ENCODE results near the gene HDGF. TPM values are rescaled to one million over a fixed set of nuclear protein-coding genes. Genes with fewer than 3 reads are reported as not detected.

HDGF gene
- total and polyA plus RNA-seq, 4 donors: 41.7 to 148 (median 119) TPM

DNA sequence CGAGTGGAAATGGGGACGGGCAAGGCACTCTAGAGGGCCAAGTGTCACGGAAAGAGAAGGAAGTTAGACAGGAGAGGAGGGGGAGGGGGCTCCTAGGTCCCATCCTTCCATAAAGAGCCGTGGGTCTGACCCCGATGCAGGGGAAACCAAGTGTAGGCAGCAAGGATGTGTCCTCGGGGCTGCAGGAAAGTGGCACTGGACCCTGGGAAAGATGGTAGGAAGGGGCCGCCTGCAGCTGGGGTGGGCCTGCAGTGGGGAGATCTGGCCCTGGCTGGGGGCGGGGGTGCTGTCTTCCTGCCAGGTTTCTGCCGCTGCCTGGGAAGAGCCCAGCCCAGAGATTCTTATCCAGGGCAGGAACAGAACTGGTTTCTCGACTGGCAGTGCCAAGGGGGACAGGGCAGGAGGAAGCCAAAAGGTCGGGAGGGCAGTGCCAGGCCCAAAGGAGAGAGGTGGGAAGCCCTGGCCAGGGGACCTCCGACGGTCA lies 59.0 kb downstream of the HDGF start:
- no peak overlapping the region for H3K9ac ChIP-seq (ENCODE audit: low read depth in 1 of 2, low read length in 2 of 2)
- H3K27me3 ChIP-seq (ENCODE audit: control insufficient read depth in 4 of 4, insufficient read depth in 4 of 4, low read length in 3 of 4): peaks cover 0 to 2% (median under 1%) of the 10 kb centered on the region in 4 donors
- no peak overlapping the region for H3K27ac ChIP-seq (ENCODE audit: low read depth in 1 of 2, low read length in 2 of 2)
- no peak overlapping the region for H3K4me3 ChIP-seq (ENCODE audit: low read depth in 1 of 3, low read length in 3 of 3)
- TF ChIP-seq MAX (IDR thresholded peaks at IDR 0.05) (no peak), HNF4G (IDR thresholded peaks at IDR 0.05) (no peak), SP1 (IDR thresholded peaks at IDR 0.05) (no peak), JUND (IDR thresholded peaks at IDR 0.05) (no peak), FOXA2 (IDR thresholded peaks at IDR 0.05) (no peak), TAF1 (conservative IDR thresholded peaks at IDR 0.05) (no peak), RXRA (IDR thresholded peaks at IDR 0.05) (no peak), GABPA (IDR thresholded peaks at IDR 0.05 in 1 of 2, conservative IDR thresholded peaks at IDR 0.05 in 1 of 2) (no peak), NR2F2 (IDR thresholded peaks at IDR 0.05) (no peak)
- TF ChIP-seq, protein P1, sequence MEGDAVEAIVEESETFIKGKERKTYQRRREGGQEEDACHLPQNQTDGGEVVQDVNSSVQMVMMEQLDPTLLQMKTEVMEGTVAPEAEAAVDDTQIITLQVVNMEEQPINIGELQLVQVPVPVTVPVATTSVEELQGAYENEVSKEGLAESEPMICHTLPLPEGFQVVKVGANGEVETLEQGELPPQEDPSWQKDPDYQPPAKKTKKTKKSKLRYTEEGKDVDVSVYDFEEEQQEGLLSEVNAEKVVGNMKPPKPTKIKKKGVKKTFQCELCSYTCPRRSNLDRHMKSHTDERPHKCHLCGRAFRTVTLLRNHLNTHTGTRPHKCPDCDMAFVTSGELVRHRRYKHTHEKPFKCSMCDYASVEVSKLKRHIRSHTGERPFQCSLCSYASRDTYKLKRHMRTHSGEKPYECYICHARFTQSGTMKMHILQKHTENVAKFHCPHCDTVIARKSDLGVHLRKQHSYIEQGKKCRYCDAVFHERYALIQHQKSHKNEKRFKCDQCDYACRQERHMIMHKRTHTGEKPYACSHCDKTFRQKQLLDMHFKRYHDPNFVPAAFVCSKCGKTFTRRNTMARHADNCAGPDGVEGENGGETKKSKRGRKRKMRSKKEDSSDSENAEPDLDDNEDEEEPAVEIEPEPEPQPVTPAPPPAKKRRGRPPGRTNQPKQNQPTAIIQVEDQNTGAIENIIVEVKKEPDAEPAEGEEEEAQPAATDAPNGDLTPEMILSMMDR (IDR thresholded peaks at IDR 0.05; ENCODE audit: low read depth, low read length, missing input control): no peak
- TF ChIP-seq, protein P2, sequence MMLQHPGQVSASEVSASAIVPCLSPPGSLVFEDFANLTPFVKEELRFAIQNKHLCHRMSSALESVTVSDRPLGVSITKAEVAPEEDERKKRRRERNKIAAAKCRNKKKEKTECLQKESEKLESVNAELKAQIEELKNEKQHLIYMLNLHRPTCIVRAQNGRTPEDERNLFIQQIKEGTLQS (IDR thresholded peaks at IDR 0.05): no peak
- no peaks in the 10 kb centered on the region for H3K36me3 ChIP-seq (ENCODE audit: control insufficient read depth in 4 of 4, insufficient read depth in 3 of 4, low read depth in 1 of 4, low read length in 3 of 4)
- H3K9me3 ChIP-seq (ENCODE audit: control insufficient read depth in 4 of 4, low read length in 3 of 4): no peaks in the 10 kb centered on the region
- DNase-seq (ENCODE audit: low spot score): no peak
- peaks cover 0 to 5% (median 3%) of the 10 kb centered on the region in 4 donors for H3K4me1 ChIP-seq (ENCODE audit: control insufficient read depth in 4 of 4, insufficient read depth in 4 of 4, low read length in 3 of 4)
- 12% methylated on average over 13 of the region's 13 CpGs for WGBS

Other genes with a start within 250 kb of the HDGF start
- 1 to 10 TPM in 1 of 2 donors, under 1 TPM in 1; under 0.01 to 8.5 TPM for gene IQGAP3, start 179.1 kb downstream of the HDGF start, total RNA-seq
- under 1 TPM; 0.11 to 0.75 TPM for gene IQGAP3, start 179.1 kb downstream of the HDGF start, polyA plus RNA-seq
- gene TTC24, start 172.0 kb downstream of the HDGF start, total RNA-seq: under 1 TPM; 0.08 to 0.14 TPM
- gene TTC24, start 172.0 kb downstream of the HDGF start, polyA plus RNA-seq: under 1 TPM in 1 of 2 donors, not detected in 1; 0.10 TPM
- gene NAXE, start 159.9 kb downstream of the HDGF start, total RNA-seq: 10 to 100 TPM; 20.6 to 35.0 TPM
- gene NAXE, start 159.9 kb downstream of the HDGF start, polyA plus RNA-seq: 10 to 100 TPM; 58.9 to 73.8 TPM
- gene GPATCH4, start 150.2 kb downstream of the HDGF start, total RNA-seq: 10 to 100 TPM in 1 of 2 donors, 1 to 10 TPM in 1; 7.6 to 18.7 TPM
- 10 to 100 TPM; 13.8 to 23.6 TPM for gene GPATCH4, start 150.2 kb downstream of the HDGF start, polyA plus RNA-seq
- under 1 TPM in 1 of 2 donors, not detected in 1; 0.08 TPM for gene HAPLN2, start 132.3 kb downstream of the HDGF start, total RNA-seq
- under 1 TPM in 1 of 2 donors, not detected in 1; 0.03 TPM for gene HAPLN2, start 132.3 kb downstream of the HDGF start, polyA plus RNA-seq
- gene BCAN, start 109.6 kb downstream of the HDGF start, total RNA-seq: not detected
- gene BCAN, start 109.6 kb downstream of the HDGF start, polyA plus RNA-seq: under 1 TPM in 1 of 2 donors, not detected in 1; 0.02 TPM
- gene NES, start 74.3 kb downstream of the HDGF start, total RNA-seq: 1 to 10 TPM; 1.4 to 2.5 TPM
- gene NES, start 74.3 kb downstream of the HDGF start, polyA plus RNA-seq: 1 to 10 TPM in 1 of 2 donors, under 1 TPM in 1; 0.15 to 3.1 TPM
- under 1 TPM in 1 of 2 donors, not detected in 1; 0.14 TPM for gene CRABP2, start 46.1 kb downstream of the HDGF start, total RNA-seq
- gene CRABP2, start 46.1 kb downstream of the HDGF start, polyA plus RNA-seq: under 1 TPM in 1 of 2 donors, not detected in 1; 0.22 TPM
- 10 to 100 TPM in 1 of 2 donors, 1 to 10 TPM in 1; 6.9 to 13.5 TPM for gene METTL25B, start 23.2 kb downstream of the HDGF start, total RNA-seq
- 10 to 100 TPM; 10.2 to 12.7 TPM for gene METTL25B, start 23.2 kb downstream of the HDGF start, polyA plus RNA-seq
- 1 to 10 TPM; 5.6 to 7.5 TPM for gene ISG20L2, start 22.9 kb downstream of the HDGF start, total RNA-seq
- gene ISG20L2, start 22.9 kb downstream of the HDGF start, polyA plus RNA-seq: 1 to 10 TPM; 6.0 to 9.9 TPM
- gene MRPL24, start 10.6 kb downstream of the HDGF start, total RNA-seq: 10 to 100 TPM; 26.2 to 47.4 TPM
- gene MRPL24, start 10.6 kb downstream of the HDGF start, polyA plus RNA-seq: 100 to 1,000 TPM in 1 of 2 donors, 10 to 100 TPM in 1; 74.8 to 123 TPM
- gene PRCC, start 15.9 kb upstream of the HDGF start, total RNA-seq: 10 to 100 TPM in 1 of 2 donors, 1 to 10 TPM in 1; 8.8 to 10.7 TPM
- gene PRCC, start 15.9 kb upstream of the HDGF start, polyA plus RNA-seq: 10 to 100 TPM; 17.9 to 19.3 TPM
- under 1 TPM; 0.14 to 0.17 TPM for gene SH2D2A, start 65.2 kb upstream of the HDGF start, total RNA-seq
- gene SH2D2A, start 65.2 kb upstream of the HDGF start, polyA plus RNA-seq: under 1 TPM; 0.32 to 0.38 TPM
- not detected for gene INSRR, start 107.4 kb upstream of the HDGF start, total RNA-seq
- under 1 TPM in 1 of 2 donors, not detected in 1; 0.01 TPM for gene INSRR, start 107.4 kb upstream of the HDGF start, polyA plus RNA-seq
- under 1 TPM; 0.14 to 0.17 TPM for gene NTRK1, start 109.2 kb upstream of the HDGF start, total RNA-seq
- under 1 TPM; 0.13 to 0.14 TPM for gene NTRK1, start 109.2 kb upstream of the HDGF start, polyA plus RNA-seq
- 1 to 10 TPM; 2.1 to 4.4 TPM for gene PEAR1, start 142.0 kb upstream of the HDGF start, total RNA-seq
- 1 to 10 TPM; 3.0 to 3.2 TPM for gene PEAR1, start 142.0 kb upstream of the HDGF start, polyA plus RNA-seq
- not detected for gene LRRC71, start 169.0 kb upstream of the HDGF start, total RNA-seq
- under 1 TPM in 1 of 2 donors, not detected in 1; 0.10 TPM for gene LRRC71, start 169.0 kb upstream of the HDGF start, polyA plus RNA-seq